KG1 (cell line): ENCODE measurements around the gene ZBED2.

Experiments used
- DNase-seq: peaks from one replicate; lab custom pipeline; 2025; lab: John Stamatoyannopoulos, UW

Gene ZBED2

GRCh38 chr3:111603679-111604078 lies 8.5 kb upstream of the ZBED2 start:
- DNase-seq, result no peak

- no peak for DNase-seq
These were observed 6.7 kb upstream of the ZBED2 start for GRCh38 chr3:111601810-111602209.

- DNase-seq, result no peak
These were observed 3.4 kb upstream of the ZBED2 start for GRCh38 chr3:111598552-111598951.

- no peak for DNase-seq
These were observed 3.0 kb upstream of the ZBED2 start for GRCh38 chr3:111598139-111598538.

GRCh38 chr3:111596328-111596727 lies 1.2 kb upstream of the ZBED2 start:
- no peak for DNase-seq

- no peak for DNase-seq
These were observed 365 bp downstream of the ZBED2 start for GRCh38 chr3:111594781-111595180.

- no peak for DNase-seq
These were observed 941 bp downstream of the ZBED2 start for GRCh38 chr3:111594205-111594604.

- DNase-seq, result no peak
These were observed 1.5 kb downstream of the ZBED2 start for GRCh38 chr3:111593666-111594065.

- no peak for DNase-seq
These were observed 2.2 kb downstream of the ZBED2 start for GRCh38 chr3:111592936-111593335.

GRCh38 chr3:111592143-111592542 lies 3.0 kb downstream of the ZBED2 start:
- DNase-seq, result no peak

- DNase-seq, result no peak
These were observed 3.6 kb downstream of the ZBED2 start for GRCh38 chr3:111591555-111591954.

GRCh38 chr3:111590143-111590491 lies 5.0 kb downstream of the ZBED2 start:
- no peak for DNase-seq

- no peak for DNase-seq
These were observed 5.6 kb downstream of the ZBED2 start for GRCh38 chr3:111589303-111590142.

- DNase-seq, result no peak
These were observed 6.6 kb downstream of the ZBED2 start for GRCh38 chr3:111588527-111588926.

- no peak for DNase-seq
These were observed 9.9 kb downstream of the ZBED2 start for GRCh38 chr3:111585217-111585616.

- no peak for DNase-seq
These were observed 10.4 kb downstream of the ZBED2 start for GRCh38 chr3:111584744-111585143.

GRCh38 chr3:111582120-111582474 lies 13.0 kb downstream of the ZBED2 start:
- DNase-seq, result no peak

GRCh38 chr3:111581403-111582119 lies 13.6 kb downstream of the ZBED2 start:
- no peak for DNase-seq

- no peak for DNase-seq
These were observed 15.7 kb downstream of the ZBED2 start for GRCh38 chr3:111579495-111579894.

- no peak for DNase-seq
These were observed 16.3 kb downstream of the ZBED2 start for GRCh38 chr3:111578867-111579266.

- DNase-seq, result peak; percentile 8
These were observed 17.1 kb downstream of the ZBED2 start for GRCh38 chr3:111577798-111578685.

- DNase-seq, result no peak
These were observed 18.0 kb downstream of the ZBED2 start for GRCh38 chr3:111577113-111577512.
